GM23338 (cell line): Measurements from ENCODE around the gene MT2A. TPM values are rescaled to one million over a fixed set of nuclear protein-coding genes. Genes with fewer than 3 reads are reported as not detected.

Source experiments
- ATAC-seq: fragments of 200-7000 bp; cut with Tn5 transposase; 3 replicates; pipeline ENCODE4 v1.9.1; 2020
- DNase-seq: peaks from one replicate; pipeline ENCODE4 v3.0.0-alpha.2; 2015; ENCODE audit warnings: low spot score
- H2AFZ ChIP-seq: fragments of 200-600 bp; sonication (generic); 2 replicates; pipeline ENCODE4 v1.8.0; 2016; ENCODE audit warnings: antibody characterized with exemption, mild to moderate bottlenecking, moderate library complexity
- H3F3A ChIP-seq: fragments of 200-600 bp; sonication (generic); replicated peaks from 2 replicates; pipeline ENCODE4 v1.8.0; 2017; ENCODE audit warnings: antibody characterized with exemption, mixed run types, low read depth
- H3K27ac ChIP-seq: fragments of 200-600 bp; sonication (generic); 2 replicates; pipeline ENCODE4 v1.6.1; 2016; ENCODE audit warnings: low read depth
- H3K27me3 ChIP-seq: fragments of 200-600 bp; sonication (generic); 2 replicates; pipeline ENCODE4 v1.8.0; 2016; ENCODE audit warnings: mild to moderate bottlenecking, mixed run types, moderate library complexity; ENCODE audit not compliant: insufficient read depth
- H3K36me3 ChIP-seq: fragments of 200-600 bp; sonication (generic); 2 replicates; pipeline ENCODE4 v1.8.0; 2016; ENCODE audit warnings: mild to moderate bottlenecking; ENCODE audit not compliant: insufficient read depth
- H3K4me1 ChIP-seq: fragments of 200-600 bp; sonication (generic); 2 replicates; pipeline ENCODE4 v1.8.0; 2016; ENCODE audit warnings: mild to moderate bottlenecking, moderate library complexity; ENCODE audit not compliant: insufficient read depth
- H3K4me2 ChIP-seq: fragments of 200-600 bp; sonication (generic); 2 replicates; pipeline ENCODE4 v1.7.1; 2017; ENCODE audit warnings: mixed run types
- H3K4me3 ChIP-seq: fragments of 200-600 bp; sonication (generic); 2 replicates; pipeline ENCODE4 v1.6.1; 2016; ENCODE audit warnings: mixed run types
- H3K79me2 ChIP-seq: fragments of 200-600 bp; sonication (generic); replicated peaks from 2 replicates; pipeline ENCODE4 v1.8.0; 2017; ENCODE audit warnings: mild to moderate bottlenecking; ENCODE audit not compliant: insufficient read depth
- H3K9me2 ChIP-seq: fragments of 200-600 bp; sonication (generic); 2 replicates; pipeline ENCODE4 v1.8.0; 2017; ENCODE audit not compliant: insufficient read depth
- H4K20me1 ChIP-seq: fragments of 200-600 bp; sonication (generic); replicated peaks from 2 replicates; pipeline ENCODE4 v1.8.0; 2017; ENCODE audit warnings: mild to moderate bottlenecking; ENCODE audit not compliant: insufficient read depth
- H3K27ac Mint-ChIP-seq: 2 replicates; pipeline ENCODE4 v1.8.0; 2020; ENCODE audit warnings: inconsistent platforms, mild to moderate bottlenecking, moderate library complexity, mixed read lengths
- H3K27me3 Mint-ChIP-seq: 3 replicates; pipeline ENCODE4 v1.8.0; 2022; ENCODE audit warnings: low read depth, mild to moderate bottlenecking, moderate library complexity, mixed read lengths, inconsistent platforms; ENCODE audit not compliant: insufficient read depth, poor library complexity
- H3K36me3 Mint-ChIP-seq: 3 replicates; pipeline ENCODE4 v1.8.0; 2021; ENCODE audit warnings: low read depth, mild to moderate bottlenecking, inconsistent platforms, moderate library complexity, mixed read lengths
- H3K4me1 Mint-ChIP-seq: 3 replicates; pipeline ENCODE4 v1.8.0; 2020; ENCODE audit warnings: mild to moderate bottlenecking, inconsistent platforms, mixed read lengths
- H3K4me3 Mint-ChIP-seq: 3 replicates; pipeline ENCODE4 v1.8.0; 2021; ENCODE audit warnings: moderate library complexity, mild to moderate bottlenecking, inconsistent platforms, mixed read lengths
- H3K9me3 Mint-ChIP-seq: 3 replicates; pipeline ENCODE4 v1.8.0; 2020; ENCODE audit warnings: moderate library complexity, mild to moderate bottlenecking, inconsistent platforms, mixed read lengths
- CREB1 ChIP-seq: fragments of 250-450 bp; sonication (Bioruptor Pico); IDR thresholded peaks from 2 replicates; pipeline ENCODE4 v1.5.0; 2020; ENCODE audit warnings: low read depth, mild to moderate bottlenecking, moderate library complexity
- POLR2AphosphoS5 ChIP-seq: IDR thresholded peaks from 2 replicates; pipeline ENCODE4 v1.6.1; 2016; ENCODE audit warnings: antibody characterized with exemption, low read depth
- ZNF462 ChIP-seq: fragments of 250-450 bp; sonication (Bioruptor Pico); IDR thresholded peaks from 2 replicates; pipeline ENCODE4 v1.5.0; 2020; ENCODE audit warnings: mild to moderate bottlenecking, moderate library complexity
- polyA plus RNA-seq: library from polyadenylated mRNA; unstranded; fragments of >200 nt; fragmentation: Nextera tagmentation; extraction: Ambion mirVana; gene quantifications from 2 replicates; pipeline ENCODE4 v1.2.1, GENCODE V29; 2016
- total RNA-seq: library from RNA; depleted of rRNA; stranded (reverse); fragments of >200 nt; shearing (Covaris generic); gene quantifications from 2 replicates; pipeline ENCODE4 v1.2.3, GENCODE V29; 2014
- TF ChIP-seq, protein P1 (sequence below): IDR thresholded peaks from one replicate; pipeline ENCODE4 v1.6.1; 2018; ENCODE audit warnings: antibody characterized with exemption; ENCODE audit not compliant: unreplicated experiment

MT2A gene
- total and polyA plus RNA-seq, 2 experiments from 2014 or later: 13.9 to 243 TPM

GRCh38 chr16:56564793-56565477, 43.4 kb upstream of the MT2A start, which contains the start of gene MT4 (continued):
- TF ChIP-seq, protein P1, sequence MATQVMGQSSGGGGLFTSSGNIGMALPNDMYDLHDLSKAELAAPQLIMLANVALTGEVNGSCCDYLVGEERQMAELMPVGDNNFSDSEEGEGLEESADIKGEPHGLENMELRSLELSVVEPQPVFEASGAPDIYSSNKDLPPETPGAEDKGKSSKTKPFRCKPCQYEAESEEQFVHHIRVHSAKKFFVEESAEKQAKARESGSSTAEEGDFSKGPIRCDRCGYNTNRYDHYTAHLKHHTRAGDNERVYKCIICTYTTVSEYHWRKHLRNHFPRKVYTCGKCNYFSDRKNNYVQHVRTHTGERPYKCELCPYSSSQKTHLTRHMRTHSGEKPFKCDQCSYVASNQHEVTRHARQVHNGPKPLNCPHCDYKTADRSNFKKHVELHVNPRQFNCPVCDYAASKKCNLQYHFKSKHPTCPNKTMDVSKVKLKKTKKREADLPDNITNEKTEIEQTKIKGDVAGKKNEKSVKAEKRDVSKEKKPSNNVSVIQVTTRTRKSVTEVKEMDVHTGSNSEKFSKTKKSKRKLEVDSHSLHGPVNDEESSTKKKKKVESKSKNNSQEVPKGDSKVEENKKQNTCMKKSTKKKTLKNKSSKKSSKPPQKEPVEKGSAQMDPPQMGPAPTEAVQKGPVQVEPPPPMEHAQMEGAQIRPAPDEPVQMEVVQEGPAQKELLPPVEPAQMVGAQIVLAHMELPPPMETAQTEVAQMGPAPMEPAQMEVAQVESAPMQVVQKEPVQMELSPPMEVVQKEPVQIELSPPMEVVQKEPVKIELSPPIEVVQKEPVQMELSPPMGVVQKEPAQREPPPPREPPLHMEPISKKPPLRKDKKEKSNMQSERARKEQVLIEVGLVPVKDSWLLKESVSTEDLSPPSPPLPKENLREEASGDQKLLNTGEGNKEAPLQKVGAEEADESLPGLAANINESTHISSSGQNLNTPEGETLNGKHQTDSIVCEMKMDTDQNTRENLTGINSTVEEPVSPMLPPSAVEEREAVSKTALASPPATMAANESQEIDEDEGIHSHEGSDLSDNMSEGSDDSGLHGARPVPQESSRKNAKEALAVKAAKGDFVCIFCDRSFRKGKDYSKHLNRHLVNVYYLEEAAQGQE: no peak
- TF ChIP-seq ZNF462 (CRISPR knock-in tag) (no peak), POLR2AphosphoS5 (no peak), CREB1 (CRISPR knock-in tag) (no peak)

DNA sequence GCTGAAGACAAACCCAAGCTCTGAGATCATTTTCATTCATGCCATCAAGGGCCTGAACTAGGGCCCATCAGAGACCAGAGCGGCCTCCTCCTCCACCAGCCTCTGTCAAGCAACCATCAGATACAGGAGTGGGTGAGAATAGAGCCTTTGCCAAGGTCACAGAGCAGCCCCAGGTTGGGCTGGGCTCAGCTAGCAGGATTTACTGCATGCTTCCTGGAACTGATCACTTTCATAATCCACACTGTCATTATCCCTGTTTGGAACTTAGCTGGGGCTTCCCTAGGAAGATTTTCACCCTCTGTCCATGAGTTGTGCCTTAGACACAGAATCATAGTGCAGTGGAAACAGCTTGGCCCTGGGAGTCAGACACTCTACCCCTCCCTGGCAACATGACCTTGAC, 38.4 kb upstream of the MT2A start:
- Mint-ChIP-seq H3K36me3 (no peaks in the 10 kb centered on the region), H3K4me3 (no peak overlapping the region), H3K27ac (no peak overlapping the region), H3K27me3 (peaks cover 7% of the 10 kb centered on the region), H3K9me3 (no peaks in the 10 kb centered on the region; the same call in 1 of the 3 replicates), H3K4me1 (no peaks in the 10 kb centered on the region)
- no peaks in the 10 kb centered on the region for H3K9me2 ChIP-seq
- H3K27me3 ChIP-seq: no peaks in the 10 kb centered on the region
- no peak overlapping the region for H2AFZ ChIP-seq
- H3F3A ChIP-seq: no peaks in the 10 kb centered on the region
- DNase-seq: no peak
- no peak overlapping the region for H3K27ac ChIP-seq
- no peak overlapping the region for H3K4me2 ChIP-seq
- H3K4me1 ChIP-seq: no peaks in the 10 kb centered on the region
- H4K20me1 ChIP-seq: no peaks in the 10 kb centered on the region
- no peak for ATAC-seq
- H3K79me2 ChIP-seq: no peaks in the 10 kb centered on the region
- H3K4me3 ChIP-seq: no peak overlapping the region
- H3K36me3 ChIP-seq: no peaks in the 10 kb centered on the region
- TF ChIP-seq CREB1 (CRISPR knock-in tag) (no peak), ZNF462 (CRISPR knock-in tag) (no peak)
